NCI-H2196 (cell line): ENCODE results near the gene SLC25A25.
"Not testable (repeated sequence)": the region's sequence is repeated elsewhere in the genome, so short reads cannot be mapped to it uniquely, and the experiment has no call there.

Experiments
- DNase-seq: peaks from one replicate; lab custom pipeline; 2025; ENCODE audit not compliant: unreplicated experiment; lab: John Stamatoyannopoulos, UW

The SLC25A25 gene

DNA sequence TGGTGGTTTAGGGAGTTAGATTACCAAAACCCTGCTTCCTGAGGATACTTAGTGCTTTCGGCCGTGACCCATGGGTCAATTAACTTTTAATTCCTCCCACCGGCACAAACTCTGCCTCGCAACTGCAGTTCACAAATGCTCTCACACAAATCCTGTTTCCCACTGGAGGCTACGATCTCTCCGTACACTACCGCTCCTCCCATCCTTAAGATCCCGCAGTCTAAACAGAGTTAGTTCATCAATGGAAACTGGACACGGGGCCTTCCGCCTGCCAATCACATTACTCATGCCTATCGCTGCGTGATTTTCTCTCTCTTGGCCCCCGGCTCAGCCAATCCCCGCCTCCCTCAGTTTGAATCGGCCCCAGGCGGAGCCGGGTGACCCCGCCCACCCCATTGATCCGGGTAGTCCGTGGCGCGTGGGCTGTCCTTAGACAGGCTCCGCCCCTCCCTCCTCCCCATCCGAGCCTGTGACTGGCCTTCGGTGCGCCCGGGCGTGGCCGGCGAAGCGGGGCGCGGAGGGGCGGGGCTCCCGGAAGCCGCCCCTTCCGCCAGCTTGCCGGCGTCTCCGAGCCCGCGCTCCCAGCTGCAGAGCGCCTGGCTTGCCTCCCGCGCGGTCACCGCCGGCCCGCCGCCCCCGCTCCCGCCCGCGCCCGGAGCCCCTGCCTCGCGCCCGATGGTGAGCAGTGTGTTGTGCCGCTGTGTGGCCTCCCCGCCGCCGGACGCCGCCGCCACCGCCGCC, at the start of gene SLC25A25:
Gene SLC25A25, plus strand, starts transcription at position 588 of the 741 bp plus-strand sequence. Its CDS starts 88 bp downstream, at position 676.
- DNase-seq: peak; percentile 100

DNA sequence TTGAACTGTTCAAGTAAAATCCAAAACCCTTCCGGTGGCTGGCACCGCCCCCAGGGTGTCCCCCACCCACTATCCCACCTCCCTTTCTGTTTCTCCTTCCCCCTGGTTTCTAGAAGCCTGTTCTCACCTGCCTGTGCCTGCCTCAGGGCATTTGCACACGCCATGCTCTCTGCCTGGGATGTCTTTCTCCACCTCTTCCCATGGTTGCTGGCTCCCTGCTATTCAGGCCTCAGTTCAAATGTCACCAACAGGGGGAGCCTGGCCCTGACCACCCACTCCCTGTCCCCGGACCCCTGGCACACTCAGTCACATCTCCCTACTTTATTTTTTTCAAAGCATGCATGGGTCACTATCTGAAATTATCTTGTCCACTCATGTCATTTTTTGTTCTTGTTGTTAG, 47.3 kb upstream of the SLC25A25 start:
- no peak for DNase-seq

DNA sequence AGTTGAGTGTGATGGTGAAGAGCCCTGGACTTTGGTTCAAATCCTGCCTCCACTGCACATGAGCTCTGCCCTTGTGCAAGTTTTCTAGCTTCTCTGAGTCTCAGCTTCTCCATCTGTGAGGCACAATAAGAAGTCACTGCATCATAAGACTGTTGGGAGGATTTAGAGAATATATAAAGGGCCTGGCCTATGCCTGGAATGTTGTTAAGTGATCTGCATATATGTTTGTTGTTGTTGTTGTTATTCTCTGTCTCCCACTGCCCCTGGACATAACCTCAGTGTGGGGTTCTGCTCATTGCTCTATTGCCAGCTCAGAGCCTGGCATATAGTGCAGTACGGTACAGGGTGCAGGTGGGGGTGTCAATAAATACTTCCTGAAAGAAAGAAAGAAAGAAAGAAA, 46.9 kb upstream of the SLC25A25 start:
- no peak for DNase-seq

DNA sequence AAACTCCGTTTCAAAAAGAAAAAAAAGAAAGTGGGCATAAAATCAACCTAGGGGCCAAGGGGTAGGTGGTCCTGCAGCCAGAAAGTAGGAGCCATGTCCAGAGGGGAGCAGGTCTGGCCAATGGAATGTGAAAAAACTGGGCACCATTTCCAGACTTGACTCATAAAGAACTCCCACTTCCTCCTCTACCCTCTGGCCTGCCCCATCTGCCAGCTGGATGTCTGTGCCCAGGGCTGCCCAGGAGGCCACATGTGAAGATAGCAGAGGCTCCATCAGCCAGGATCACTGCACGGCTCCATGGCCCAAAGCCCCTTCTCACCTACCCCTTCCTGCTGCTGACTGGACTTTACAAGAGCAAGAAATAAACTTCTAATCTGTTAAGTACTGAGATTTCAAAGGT, 45.1 kb upstream of the SLC25A25 start:
- DNase-seq: no peak

DNA sequence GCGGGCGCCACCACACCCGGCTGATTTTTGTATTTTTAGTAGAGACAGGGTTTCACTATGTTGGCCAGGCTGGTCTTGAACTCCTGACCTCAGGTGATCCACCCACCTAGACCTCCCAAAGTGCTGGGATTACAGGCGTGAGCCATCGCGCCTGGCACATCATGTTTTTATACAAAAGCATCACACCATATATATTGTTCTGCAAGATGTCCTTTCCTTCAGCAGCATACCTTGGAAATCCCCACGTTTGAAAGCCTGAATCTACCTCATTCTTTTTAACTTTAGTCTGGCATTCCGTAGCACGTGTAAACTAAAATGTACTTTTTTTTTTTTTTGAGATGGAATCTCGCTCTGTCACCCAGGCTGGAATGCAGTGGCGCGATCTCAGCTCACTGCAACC, 44.4 kb upstream of the SLC25A25 start:
- DNase-seq: not testable (repeated sequence)

DNA sequence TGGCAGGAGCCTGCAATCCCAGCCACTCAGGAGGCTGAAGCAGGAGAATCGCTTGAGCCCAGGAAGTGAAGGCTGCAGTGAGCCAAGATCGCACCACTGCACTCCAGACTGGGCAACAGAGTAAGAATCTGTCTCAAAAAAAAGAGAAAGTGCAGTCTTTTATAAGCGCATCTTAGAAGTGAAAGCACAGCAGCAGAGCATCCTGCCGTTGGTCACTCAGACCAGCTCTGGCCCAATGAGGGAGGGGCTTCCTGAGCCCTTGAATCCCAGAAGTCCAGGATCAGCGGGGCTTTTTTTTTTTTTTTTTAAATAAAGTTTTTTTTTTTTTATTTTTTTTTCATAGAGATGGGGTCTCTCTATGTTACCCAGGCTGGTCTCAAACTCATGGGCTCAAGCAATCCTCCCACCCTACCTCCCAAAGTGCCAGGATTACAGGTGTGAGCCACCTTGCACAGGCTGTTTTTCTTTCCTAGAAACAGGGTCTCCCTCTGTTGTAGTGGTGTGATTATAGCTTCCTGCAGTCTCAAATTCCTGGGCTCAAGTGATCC, 43.2 kb upstream of the SLC25A25 start:
- no peak for DNase-seq

DNA sequence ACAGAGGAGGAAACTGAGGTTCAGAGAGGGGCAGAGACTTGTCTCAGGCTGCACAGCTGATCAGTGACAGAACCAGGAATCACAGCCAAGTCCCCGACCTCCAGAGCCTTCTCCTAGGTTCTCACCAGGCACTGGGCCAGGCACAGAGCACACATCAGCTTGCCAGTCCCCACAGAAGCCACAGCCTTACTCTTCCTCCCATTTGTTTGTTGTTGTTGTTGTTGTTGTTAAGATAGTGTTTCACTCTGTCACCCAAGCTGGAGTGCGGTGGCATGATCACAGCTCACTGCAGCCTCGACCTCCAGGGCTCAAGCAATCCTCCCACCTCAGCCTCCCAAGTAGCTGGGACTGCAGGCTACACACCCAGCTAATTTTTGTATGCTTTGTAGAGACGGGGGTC, 42.3 kb upstream of the SLC25A25 start:
- DNase-seq: no peak

DNA sequence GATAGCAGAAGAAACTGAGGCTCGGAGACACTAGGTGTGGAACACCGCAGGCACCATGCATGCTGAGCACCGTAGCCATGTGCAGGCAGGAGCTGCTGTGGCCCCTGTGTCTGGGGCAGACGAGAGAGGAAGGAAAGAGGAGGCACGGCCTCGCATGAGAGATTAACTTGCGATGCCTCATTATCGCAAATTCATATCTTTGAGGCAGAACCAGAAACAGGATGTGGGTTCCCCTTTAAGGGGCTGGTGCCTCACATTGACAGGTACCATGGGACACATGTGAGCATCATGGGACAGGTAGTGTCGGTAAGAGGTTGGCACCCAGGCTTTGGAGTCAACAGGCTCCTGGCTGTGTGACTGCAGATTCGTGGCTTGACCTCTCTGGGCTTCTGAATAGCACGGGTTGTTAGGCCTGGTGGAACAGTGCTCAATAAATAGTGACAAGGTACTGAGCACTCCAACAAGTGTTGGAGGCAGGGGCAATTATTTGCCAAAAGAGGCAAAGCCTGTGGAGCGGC, 41.7 kb upstream of the SLC25A25 start:
- no peak for DNase-seq

DNA sequence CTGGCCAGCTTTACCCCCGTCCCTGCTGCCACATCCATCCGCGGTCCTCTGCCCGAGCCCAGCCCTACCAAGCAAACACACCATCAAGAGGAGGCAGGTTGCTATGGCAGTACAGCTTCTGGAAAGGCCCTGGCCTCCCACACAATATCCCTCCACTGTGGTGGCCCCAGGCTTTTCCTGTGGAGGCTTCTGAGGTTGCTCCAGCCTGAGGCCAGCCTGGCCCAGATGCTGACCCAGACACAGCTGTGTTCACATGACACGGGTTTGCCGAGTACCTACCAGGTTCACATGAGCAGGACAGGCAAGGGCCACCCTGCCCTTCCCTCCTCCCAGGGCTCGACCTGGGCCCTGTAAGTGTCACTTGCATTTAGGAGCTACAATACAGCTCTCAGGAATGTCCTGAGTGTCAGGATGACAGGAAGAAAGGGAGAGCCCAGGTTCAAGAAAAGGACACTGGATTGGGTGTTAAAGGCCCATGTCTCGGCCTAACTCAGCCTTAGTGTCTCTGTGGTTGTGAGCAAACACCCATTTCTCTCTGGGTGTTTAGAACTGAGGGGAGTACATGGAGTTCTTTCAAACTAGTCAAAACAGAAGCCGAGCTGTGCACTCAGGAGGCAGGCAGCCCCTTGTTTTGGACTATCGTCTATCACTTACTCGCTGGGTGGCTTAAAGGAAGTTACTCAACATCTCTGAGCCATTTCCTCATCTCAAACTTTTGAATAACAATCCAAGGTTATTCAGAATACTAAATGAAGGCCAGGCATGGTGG, 41.1 kb upstream of the SLC25A25 start:
- no peak for DNase-seq

DNA sequence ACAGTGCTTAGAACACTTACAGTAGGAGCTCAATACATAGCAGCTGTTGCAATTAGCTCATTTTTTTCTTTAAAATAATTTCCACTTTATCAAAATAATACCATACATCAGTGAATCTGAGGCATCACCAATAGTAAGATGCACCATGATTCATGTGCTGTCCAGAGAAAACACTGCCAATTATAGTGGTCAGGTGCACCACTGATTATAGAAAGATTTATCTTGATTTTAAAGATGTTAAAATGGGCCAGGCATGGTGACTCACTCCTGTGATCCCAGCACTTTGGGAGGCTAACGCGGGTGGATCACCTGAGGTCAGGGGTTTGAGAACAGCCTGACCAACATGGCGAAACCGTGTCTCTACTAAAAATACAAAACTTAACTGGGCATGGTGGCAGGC, 40.3 kb upstream of the SLC25A25 start:
- no peak for DNase-seq

DNA sequence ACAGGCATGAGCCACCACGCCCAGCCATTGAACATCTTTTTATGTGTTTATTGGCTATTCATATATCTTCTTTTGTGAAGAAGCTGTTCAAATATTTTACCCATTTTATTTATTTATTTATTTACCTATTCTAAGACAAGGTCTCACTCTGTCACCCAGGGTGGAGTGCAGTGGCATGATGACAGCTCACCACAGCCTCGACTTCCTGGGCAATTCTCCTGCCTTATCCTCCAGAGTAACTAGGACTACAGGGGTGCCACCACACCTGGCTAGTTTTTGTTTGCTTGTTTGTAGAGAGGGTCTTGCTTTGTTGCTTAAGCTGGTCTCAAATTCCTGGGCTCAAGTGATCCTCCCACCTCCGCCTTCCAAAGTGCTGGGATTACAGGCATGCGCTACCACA, 34.4 kb upstream of the SLC25A25 start:
- no peak for DNase-seq

DNA sequence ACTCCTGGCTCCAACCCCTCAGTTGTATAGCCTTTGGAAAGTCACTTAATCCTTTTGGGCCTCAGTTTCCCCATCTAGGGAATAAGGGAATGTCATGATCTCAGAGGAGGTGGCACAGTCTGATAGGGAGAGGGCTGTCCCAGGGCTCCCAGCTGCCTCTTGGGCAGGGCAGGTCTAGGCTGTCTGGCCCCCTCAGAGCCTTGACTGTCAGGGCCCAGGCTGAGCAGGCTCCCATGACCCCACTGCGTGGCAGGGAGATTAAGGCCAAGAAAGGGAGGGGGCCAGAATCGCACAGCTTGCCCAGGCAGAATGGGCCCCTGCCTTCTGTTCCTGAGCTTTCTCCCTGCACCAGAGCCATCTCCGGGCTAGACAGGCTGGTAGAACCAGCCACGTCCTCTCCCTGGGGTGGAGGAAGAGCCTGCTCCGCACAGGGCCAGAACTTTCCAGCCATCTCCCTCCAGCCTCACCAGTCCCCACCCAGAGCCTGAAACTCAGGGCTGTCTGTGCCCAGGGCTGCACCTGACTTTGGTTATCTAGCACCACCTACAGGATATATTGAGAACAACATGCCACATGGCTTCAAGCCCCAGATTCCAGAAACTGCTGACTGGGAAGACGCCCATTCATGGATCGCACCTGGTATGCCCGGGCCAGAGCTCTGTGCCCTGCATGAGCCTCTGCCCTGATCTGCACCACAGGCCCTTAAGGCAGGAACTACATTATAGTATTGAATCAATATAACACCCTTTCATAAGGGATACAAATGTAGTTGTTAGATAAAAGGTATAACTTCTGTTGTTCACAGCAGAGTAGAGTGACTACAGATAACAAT, 33.0 kb upstream of the SLC25A25 start:
- peak; percentile 91 for DNase-seq

DNA sequence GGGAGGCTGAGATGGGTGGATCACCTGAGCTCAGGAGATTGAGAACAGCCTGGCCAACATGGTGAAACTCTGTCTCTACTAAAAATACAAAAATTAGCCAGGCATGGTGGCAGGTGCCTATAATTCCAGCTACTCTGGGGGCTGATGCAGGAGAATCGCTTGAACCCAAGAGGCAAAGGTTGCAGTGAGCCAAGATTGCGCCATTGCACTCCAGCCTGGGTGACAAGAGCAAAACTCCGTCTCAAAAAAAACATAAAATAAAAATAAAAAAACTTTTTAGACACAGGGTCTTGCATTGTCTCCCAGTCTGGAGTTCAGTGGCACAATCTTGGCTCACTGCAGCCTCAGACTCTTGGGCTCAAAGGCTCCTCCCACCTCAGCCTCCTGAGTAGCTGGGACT, 31.5 kb upstream of the SLC25A25 start:
- DNase-seq: not testable (repeated sequence)

DNA sequence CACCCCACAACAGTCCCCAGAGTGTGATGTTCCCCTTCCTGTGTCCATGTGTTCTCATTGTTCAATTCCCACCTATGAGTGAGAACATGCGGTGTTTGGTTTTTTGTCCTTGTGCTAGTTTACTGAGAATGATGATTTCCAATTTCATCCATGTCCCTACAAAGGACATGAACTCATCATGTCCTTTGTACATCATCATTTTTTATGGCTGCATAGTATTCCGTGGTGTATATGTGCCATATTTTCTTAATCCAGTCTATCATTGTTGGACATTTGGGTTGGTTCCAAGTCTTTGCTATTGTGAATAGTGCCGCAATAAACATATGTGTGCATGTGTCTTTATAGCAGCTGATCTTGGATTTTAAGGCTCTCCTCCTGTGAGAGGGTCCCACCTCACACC, 27.2 kb upstream of the SLC25A25 start:
- DNase-seq: not testable (repeated sequence)

DNA sequence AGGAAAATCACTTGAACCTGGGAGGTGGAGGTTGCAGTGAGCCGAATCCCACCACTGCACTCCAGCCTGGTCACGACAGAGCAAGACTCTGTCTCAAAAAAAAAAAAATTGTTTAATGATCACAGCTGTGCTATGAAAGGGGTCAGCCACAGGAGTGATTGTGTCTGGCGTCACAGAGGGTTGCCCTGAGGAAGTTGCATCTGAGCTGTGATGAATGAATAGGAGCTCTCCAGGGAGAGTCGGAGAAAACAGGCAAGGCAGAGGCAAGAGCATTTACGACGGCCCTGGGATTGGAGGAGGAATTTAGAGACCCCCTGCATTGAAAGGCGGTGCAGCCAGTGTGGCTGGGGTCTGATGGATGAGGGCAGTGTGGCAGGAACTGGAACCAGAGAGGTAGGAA, 26.0 kb upstream of the SLC25A25 start:
- DNase-seq: no peak

DNA sequence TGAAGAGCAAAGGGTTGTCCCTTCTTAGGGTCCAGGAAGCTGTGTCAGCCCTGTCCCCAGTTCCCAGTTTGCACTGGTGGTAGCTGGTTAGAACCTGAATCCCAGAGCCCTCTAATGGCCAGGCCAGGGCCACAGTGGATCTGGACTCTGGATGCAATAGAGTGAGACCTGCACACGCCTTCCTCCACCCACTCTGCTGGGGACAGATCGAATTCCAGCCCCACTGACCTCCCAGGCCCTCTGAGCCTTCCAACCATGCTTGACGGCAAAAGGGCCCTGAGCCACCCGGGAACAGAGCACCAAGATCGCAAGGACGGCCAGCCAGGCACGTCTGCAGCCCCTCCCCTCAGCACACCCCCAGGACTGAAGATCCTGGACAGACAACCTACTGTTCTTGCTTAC, 24.6 kb upstream of the SLC25A25 start:
- no peak for DNase-seq

DNA sequence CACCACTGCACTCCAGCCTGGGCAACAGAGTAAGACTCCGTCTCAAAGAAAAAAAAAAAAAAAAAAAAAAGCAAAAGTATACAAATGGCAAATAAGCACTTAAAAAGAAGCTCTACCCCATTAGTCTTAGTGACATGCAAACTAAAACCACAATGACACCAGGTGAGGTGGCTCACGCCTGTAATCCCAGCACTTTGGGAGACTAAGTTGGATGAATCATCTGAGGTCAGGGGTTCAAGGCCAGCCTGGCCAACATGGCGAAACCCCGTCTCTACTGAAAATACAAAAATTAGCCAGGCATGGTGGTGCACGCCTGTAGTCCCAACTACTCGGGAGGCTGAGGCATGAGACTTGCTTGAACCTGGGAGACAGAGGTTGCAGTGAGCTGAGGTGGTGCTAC, 22.6 kb upstream of the SLC25A25 start:
- DNase-seq: not testable (repeated sequence)

DNA sequence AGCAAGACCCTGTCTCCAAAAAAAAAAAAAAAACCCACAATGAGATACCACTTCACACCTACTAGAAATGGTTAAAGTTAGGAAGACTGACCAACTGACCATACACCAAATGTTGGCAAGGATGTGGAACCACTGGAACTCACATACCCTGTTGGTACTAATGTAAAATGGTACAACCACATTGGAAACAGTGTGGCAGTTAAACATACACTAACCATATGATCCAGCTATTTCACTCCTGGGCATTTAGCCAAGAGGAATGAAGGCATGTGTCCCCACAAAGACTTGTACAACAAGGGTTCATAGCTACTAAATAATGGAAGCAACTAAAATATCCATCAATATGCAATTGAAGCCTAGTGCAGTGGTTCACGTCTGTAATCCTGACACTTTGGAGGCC, 22.2 kb upstream of the SLC25A25 start:
- DNase-seq: no peak

DNA sequence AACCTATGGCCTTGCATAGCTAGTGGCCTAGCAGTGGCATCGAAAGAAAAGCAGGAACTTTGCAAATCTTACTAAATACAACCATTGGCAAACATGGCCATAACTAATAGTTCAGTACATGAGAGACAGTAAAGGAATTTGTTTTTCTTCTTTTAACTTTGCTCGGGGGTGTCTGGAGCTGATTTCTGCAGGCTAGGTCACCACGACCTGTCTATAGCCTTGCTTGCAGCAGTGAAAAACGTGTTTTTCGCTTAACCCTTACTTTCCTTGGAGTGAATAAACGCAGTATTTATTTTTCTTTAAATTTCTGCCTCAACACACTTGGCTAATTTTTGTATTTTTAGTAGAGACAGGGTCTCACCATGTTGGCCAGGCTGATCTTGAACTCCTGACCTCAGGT, 20.8 kb upstream of the SLC25A25 start:
- DNase-seq: no peak

DNA sequence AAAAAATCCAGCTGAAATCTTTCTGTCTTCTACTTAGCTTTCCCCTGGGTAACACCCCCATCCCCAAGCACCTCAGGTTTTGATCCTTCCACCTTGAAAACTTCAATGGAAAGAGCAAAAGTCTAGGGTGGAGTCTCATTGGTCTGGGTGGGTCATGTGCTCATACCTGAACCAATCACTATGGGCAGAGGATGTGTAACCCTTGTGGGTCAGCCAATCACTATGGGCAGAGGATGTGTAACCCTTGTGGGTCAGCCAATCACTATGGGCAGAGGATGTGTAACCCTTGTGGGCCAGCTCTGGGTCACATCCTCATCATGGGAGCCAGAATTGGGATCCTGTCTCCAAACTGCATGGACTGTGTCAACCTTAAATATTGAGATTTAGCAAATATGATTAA, 19.4 kb upstream of the SLC25A25 start:
- no peak for DNase-seq

DNA sequence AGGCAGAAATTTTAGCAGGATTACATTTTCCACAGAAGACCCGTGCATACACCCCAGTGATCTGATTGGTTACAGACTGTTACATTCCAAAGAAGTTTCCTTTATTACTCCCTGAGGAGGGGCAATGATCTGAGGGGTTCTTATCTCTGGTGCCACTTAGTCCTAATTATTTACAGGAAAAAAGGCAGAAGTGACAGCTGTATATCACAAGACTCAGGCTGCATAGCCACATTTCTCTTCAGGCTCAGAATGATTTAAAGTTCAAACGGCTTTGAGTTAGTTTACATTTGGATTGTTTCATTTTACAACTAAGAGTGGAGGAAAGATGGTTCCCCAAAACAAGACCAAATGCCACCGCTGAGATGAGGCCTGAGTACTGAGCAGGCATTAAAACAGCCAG, 18.2 kb upstream of the SLC25A25 start:
- DNase-seq: no peak
